Measurements from ENCODE around the gene BNC2. TPM values are rescaled to one million over a fixed set of nuclear protein-coding genes. Genes with fewer than 3 reads are reported as not detected.

BNC2 gene
- total RNA-seq, 1 experiment from 2014 or later: 0.20 TPM

DNA sequence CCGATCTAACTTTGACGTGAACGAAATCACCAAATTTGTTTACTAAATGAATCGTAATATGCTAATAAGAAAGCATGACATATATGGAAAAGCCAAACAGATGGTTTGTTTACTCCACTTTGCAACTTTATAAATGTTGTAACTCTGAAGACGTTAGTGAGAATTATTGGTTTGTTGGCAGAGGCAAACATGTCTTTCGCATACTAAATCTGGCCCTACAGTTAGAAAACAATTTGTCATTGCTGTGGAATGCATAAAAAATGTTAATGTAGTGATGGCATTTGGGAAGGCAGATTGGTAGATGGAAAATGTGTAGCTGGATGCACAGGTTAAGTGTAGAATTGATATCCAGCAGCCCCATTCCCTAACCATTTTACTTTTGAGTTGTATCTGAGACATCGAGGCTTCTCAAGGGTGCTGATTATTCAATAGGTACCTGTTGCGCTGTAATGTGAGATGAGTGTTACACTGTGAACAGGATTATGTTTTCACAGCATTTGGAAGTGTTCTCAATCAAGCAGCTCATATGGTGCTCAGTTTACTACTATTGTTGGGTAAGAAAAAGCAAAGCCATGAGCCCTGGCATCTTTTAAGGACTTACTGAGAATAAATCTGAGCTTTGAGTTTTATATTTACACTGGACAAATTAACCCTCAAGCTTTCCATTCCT is 444.8 kb downstream of the BNC2 start:
- no peaks in the 10 kb centered on the region for H3K27me3 Mint-ChIP-seq (ENCODE audit: insufficient read depth, unreplicated experiment)
- Histone ChIP-seq H3K27me3 (replicated peaks; ENCODE audit: control insufficient read depth, insufficient read depth, low read length) (no peaks in the 10 kb centered on the region), H3K36me3 (ENCODE audit: control insufficient read depth, insufficient read depth, low read length) (no peaks in the 10 kb centered on the region), H3K4me1 (no peaks in the 10 kb centered on the region), H3K4me3 (ENCODE audit: low read depth, low read length) (no peak overlapping the region), H3K9me3 (no peaks in the 10 kb centered on the region)
- CTCF ChIA-PET: no interaction called here
- H3K27ac Mint-ChIP-seq (ENCODE audit: unreplicated experiment): no peak overlapping the region
- H3K4me3 Mint-ChIP-seq (ENCODE audit: unreplicated experiment): no peak overlapping the region
- DNase-seq: no peak
- no peaks in the 10 kb centered on the region for H3K9me3 Mint-ChIP-seq (ENCODE audit: unreplicated experiment)
- intact Hi-C loops (cut with micrococcal nuclease; ENCODE audit: unreplicated experiment): no loop called here
- no TSS peak for BruUV-seq (replicated peaks)
- no peaks in the 10 kb centered on the region for H3K36me3 Mint-ChIP-seq (ENCODE audit: insufficient read depth, unreplicated experiment)
- H3K4me1 Mint-ChIP-seq (ENCODE audit: low read depth, unreplicated experiment): no peaks in the 10 kb centered on the region
- TF ChIP-seq, protein P1, sequence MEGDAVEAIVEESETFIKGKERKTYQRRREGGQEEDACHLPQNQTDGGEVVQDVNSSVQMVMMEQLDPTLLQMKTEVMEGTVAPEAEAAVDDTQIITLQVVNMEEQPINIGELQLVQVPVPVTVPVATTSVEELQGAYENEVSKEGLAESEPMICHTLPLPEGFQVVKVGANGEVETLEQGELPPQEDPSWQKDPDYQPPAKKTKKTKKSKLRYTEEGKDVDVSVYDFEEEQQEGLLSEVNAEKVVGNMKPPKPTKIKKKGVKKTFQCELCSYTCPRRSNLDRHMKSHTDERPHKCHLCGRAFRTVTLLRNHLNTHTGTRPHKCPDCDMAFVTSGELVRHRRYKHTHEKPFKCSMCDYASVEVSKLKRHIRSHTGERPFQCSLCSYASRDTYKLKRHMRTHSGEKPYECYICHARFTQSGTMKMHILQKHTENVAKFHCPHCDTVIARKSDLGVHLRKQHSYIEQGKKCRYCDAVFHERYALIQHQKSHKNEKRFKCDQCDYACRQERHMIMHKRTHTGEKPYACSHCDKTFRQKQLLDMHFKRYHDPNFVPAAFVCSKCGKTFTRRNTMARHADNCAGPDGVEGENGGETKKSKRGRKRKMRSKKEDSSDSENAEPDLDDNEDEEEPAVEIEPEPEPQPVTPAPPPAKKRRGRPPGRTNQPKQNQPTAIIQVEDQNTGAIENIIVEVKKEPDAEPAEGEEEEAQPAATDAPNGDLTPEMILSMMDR (IDR thresholded peaks at IDR 0.05; ENCODE audit: insufficient read depth in 1 of 2, low read depth in 1 of 2, low read length in 1 of 2, severe bottlenecking in 1 of 2, unreplicated experiment in 1 of 2): no peak
- POLR2A ChIA-PET: no interaction called here

DNA sequence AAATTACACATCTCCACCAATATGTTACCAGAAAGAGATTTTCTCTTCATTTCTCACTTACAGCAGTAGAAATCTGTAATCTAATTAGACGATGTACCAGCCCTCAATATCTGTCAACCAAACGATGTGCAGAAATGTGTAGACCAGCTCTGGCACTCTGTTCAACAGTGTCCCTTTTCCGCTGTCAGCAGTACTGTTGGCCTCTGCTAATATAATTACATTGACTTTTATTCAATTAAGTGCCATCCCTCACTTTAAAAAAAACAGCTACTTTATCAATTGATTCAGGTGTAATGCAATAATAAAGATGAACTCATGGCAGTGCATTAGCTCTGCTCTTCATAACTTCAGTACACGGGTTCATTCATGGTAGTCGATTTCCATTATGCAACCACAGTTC is 448.4 kb downstream of the BNC2 start:
- H3K9me3 Mint-ChIP-seq (ENCODE audit: unreplicated experiment): no peaks in the 10 kb centered on the region
- no peaks in the 10 kb centered on the region for H3K4me1 Mint-ChIP-seq (ENCODE audit: low read depth, unreplicated experiment)
- TF ChIP-seq, protein P1 (IDR thresholded peaks at IDR 0.05; ENCODE audit: insufficient read depth in 1 of 2, low read depth in 1 of 2, low read length in 1 of 2, severe bottlenecking in 1 of 2, unreplicated experiment in 1 of 2): no peak
- intact Hi-C loops (cut with micrococcal nuclease; ENCODE audit: unreplicated experiment): no loop called here
- H3K27ac Mint-ChIP-seq (ENCODE audit: unreplicated experiment): no peak overlapping the region
- Histone ChIP-seq H3K27me3 (replicated peaks; ENCODE audit: control insufficient read depth, insufficient read depth, low read length) (no peaks in the 10 kb centered on the region), H3K9me3 (no peaks in the 10 kb centered on the region), H3K4me1 (no peaks in the 10 kb centered on the region), H3K36me3 (ENCODE audit: control insufficient read depth, insufficient read depth, low read length) (no peaks in the 10 kb centered on the region), H3K4me3 (ENCODE audit: low read depth, low read length) (no peak overlapping the region)
- no peaks in the 10 kb centered on the region for H3K36me3 Mint-ChIP-seq (ENCODE audit: insufficient read depth, unreplicated experiment)
- no peaks in the 10 kb centered on the region for H3K27me3 Mint-ChIP-seq (ENCODE audit: insufficient read depth, unreplicated experiment)
- no peak for DNase-seq
- H3K4me3 Mint-ChIP-seq (ENCODE audit: unreplicated experiment): no peak overlapping the region
- CTCF ChIA-PET: no interaction called here
- no TSS peak for BruUV-seq (replicated peaks)
- POLR2A ChIA-PET: no interaction called here

DNA sequence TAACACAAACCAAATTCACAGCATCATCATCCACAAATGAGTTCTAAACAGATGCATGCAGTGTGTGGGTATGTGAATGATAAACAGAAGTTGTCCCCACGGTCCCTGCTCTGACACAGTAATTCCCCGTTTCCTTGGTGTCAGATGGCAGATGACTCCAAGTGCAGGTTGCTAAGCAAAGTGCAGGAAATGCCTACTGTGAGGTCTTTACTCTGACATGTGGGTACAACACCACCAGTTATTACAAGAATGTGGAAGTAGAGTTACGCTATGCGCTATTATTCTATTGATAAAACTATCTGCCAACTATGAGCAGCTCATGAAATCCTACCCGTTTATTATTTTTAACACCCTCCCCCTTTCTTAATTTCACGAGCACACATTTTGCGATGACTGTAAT is 448.9 kb downstream of the BNC2 start:
- Histone ChIP-seq H3K27me3 (replicated peaks; ENCODE audit: control insufficient read depth, insufficient read depth, low read length) (no peaks in the 10 kb centered on the region), H3K4me3 (ENCODE audit: low read depth, low read length) (no peak overlapping the region), H3K4me1 (no peaks in the 10 kb centered on the region), H3K36me3 (ENCODE audit: control insufficient read depth, insufficient read depth, low read length) (no peaks in the 10 kb centered on the region), H3K9me3 (no peaks in the 10 kb centered on the region)
- Mint-ChIP-seq H3K4me3 (ENCODE audit: unreplicated experiment) (no peak overlapping the region), H3K9me3 (ENCODE audit: unreplicated experiment) (no peaks in the 10 kb centered on the region), H3K27me3 (ENCODE audit: insufficient read depth, unreplicated experiment) (no peaks in the 10 kb centered on the region), H3K4me1 (ENCODE audit: low read depth, unreplicated experiment) (no peaks in the 10 kb centered on the region), H3K36me3 (ENCODE audit: insufficient read depth, unreplicated experiment) (no peaks in the 10 kb centered on the region), H3K27ac (ENCODE audit: unreplicated experiment) (no peak overlapping the region)
- TF ChIP-seq, protein P1 (IDR thresholded peaks at IDR 0.05; ENCODE audit: insufficient read depth in 1 of 2, low read depth in 1 of 2, low read length in 1 of 2, severe bottlenecking in 1 of 2, unreplicated experiment in 1 of 2): no peak
- intact Hi-C loops (cut with micrococcal nuclease; ENCODE audit: unreplicated experiment): no loop called here
- DNase-seq: no peak
- ChIA-PET CTCF (no interaction called here), POLR2A (no interaction called here)
- no TSS peak for BruUV-seq (replicated peaks)

Data from Caco-2 (cell line).